Peyer's patch (tissue), 4 donors: ENCODE results near the gene KLK6. TPM values are rescaled to one million over a fixed set of nuclear protein-coding genes. Genes with fewer than 3 reads are reported as not detected.

ENCODE experiments used
- DNase-seq, 3 donors: peaks; one replicate each; pipeline ENCODE4 v3.0.0-alpha.2; 2017 to 2019
- H3K27ac ChIP-seq, 4 donors: fragments of 200-600 bp; sonication (generic); one replicate each; pipeline ENCODE4 v1.5.1; 2016 to 2019
- H3K27me3 ChIP-seq, 2 donors: fragments of 200-600 bp; sonication (generic); one replicate each; pipeline ENCODE4 v1.5.1; 2019
- H3K36me3 ChIP-seq, 3 donors: fragments of 200-600 bp; sonication (generic); one replicate each; pipeline ENCODE4 v1.5.1; 2016 to 2019
- H3K4me1 ChIP-seq, 4 donors: fragments of 200-600 bp; sonication (generic); one replicate each; pipeline ENCODE4 v1.5.1; 2016 to 2019
- H3K4me3 ChIP-seq, 4 donors: fragments of 200-600 bp; sonication (generic); 1 replicate in 3 of 4; 2 replicates in 1 of 4; pipeline ENCODE4 v1.5.1; 2016 to 2019; ENCODE audit warnings: mild to moderate bottlenecking in 1 of 4
- H3K9me3 ChIP-seq, 4 donors: fragments of 200-600 bp; sonication (generic); one replicate each; pipeline ENCODE4 v1.5.1; 2016 to 2019; ENCODE audit warnings: mild to moderate bottlenecking in 1 of 4
- CTCF ChIP-seq, 6 experiments: fragments of 450-650 bp in 4 of 6; fragments of 200-600 bp in 2 of 6; sonication (generic) in 1 of 6; IDR thresholded peaks; one replicate each; pipeline ENCODE4 v1.5.1; 2017 to 2019; ENCODE audit warnings: antibody characterized with exemption in 6 of 6, mild to moderate bottlenecking in 3 of 6, moderate library complexity in 1 of 6
- POLR2A ChIP-seq, 2 donors: fragments of 450-650 bp; IDR thresholded peaks; one replicate each; pipeline ENCODE4 v1.5.1; 2017; ENCODE audit warnings: antibody characterized with exemption in 2 of 2, mild to moderate bottlenecking in 2 of 2, moderate library complexity in 2 of 2
- total RNA-seq, 4 donors: library from RNA; depleted of rRNA; stranded (reverse); fragments of >200 nt; gene quantifications; one replicate each; pipeline ENCODE4 v1.1.0, GENCODE V29; 2016

Gene KLK6
- total RNA-seq, 4 donors from 2014 or later: not detected

GRCh38 chr19:50983625-50984292 is 14.4 kb upstream of the KLK6 start, which contains the start of gene KLK7:
KLK7 (minus strand) TSS chr19:50983917; CDS start chr19:50982399, 1,518 bp downstream.
- H3K27ac ChIP-seq: no peak within 1 kb of the TSS
- no peaks in the 10 kb centered on the region for H3K36me3 ChIP-seq
- H3K9me3 ChIP-seq: no peaks in the 10 kb centered on the region
- H3K27me3 ChIP-seq: no peaks in the 10 kb centered on the region
- no peak within 1 kb of the TSS for H3K4me3 ChIP-seq
- no peak for DNase-seq
- no peaks in the 10 kb centered on the region for H3K4me1 ChIP-seq
- TF ChIP-seq CTCF (IDR thresholded peaks at IDR 0.05) (no peak), POLR2A (IDR thresholded peaks at IDR 0.05) (no peak)

GRCh38 chr19:50982186-50982585 is 12.8 kb upstream of the KLK6 start:
- Histone ChIP-seq H3K4me1 (no peaks in the 10 kb centered on the region), H3K27ac (no peak overlapping the region), H3K4me3 (no peak overlapping the region), H3K27me3 (no peaks in the 10 kb centered on the region), H3K36me3 (no peaks in the 10 kb centered on the region), H3K9me3 (no peaks in the 10 kb centered on the region)
- TF ChIP-seq CTCF (IDR thresholded peaks at IDR 0.05): no peak
- TF ChIP-seq POLR2A (IDR thresholded peaks at IDR 0.05): no peak
- no peak for DNase-seq

GRCh38 chr19:50981587-50982146 is 12.3 kb upstream of the KLK6 start:
- TF ChIP-seq CTCF (IDR thresholded peaks at IDR 0.05) (no peak), POLR2A (IDR thresholded peaks at IDR 0.05) (no peak)
- no peak for DNase-seq
- no peaks in the 10 kb centered on the region for H3K4me1 ChIP-seq
- no peak overlapping the region for H3K27ac ChIP-seq
- no peaks in the 10 kb centered on the region for H3K36me3 ChIP-seq
- H3K27me3 ChIP-seq: no peaks in the 10 kb centered on the region
- H3K4me3 ChIP-seq: no peak overlapping the region
- no peaks in the 10 kb centered on the region for H3K9me3 ChIP-seq

- Histone ChIP-seq H3K27ac (no peak overlapping the region), H3K27me3 (no peaks in the 10 kb centered on the region), H3K36me3 (no peaks in the 10 kb centered on the region), H3K9me3 (no peaks in the 10 kb centered on the region), H3K4me1 (no peaks in the 10 kb centered on the region), H3K4me3 (no peak overlapping the region)
- no peak for DNase-seq
- TF ChIP-seq CTCF (IDR thresholded peaks at IDR 0.05) (no peak), POLR2A (IDR thresholded peaks at IDR 0.05) (no peak)
Measured at GRCh38 chr19:50980208-50980607, 10.8 kb upstream of the KLK6 start.

- Histone ChIP-seq H3K4me3 (no peak overlapping the region), H3K36me3 (no peaks in the 10 kb centered on the region), H3K4me1 (no peaks in the 10 kb centered on the region), H3K27ac (no peak overlapping the region), H3K27me3 (no peaks in the 10 kb centered on the region), H3K9me3 (no peaks in the 10 kb centered on the region)
- TF ChIP-seq POLR2A (IDR thresholded peaks at IDR 0.05): no peak
- TF ChIP-seq CTCF (IDR thresholded peaks at IDR 0.05): no peak
- no peak for DNase-seq
Measured at GRCh38 chr19:50979758-50980157, 10.4 kb upstream of the KLK6 start.
